Mesendoderm (in vitro differentiated cells): Measurements from ENCODE around the gene RNF222.

Experiments
- DNase-seq: peaks from one replicate; pipeline ENCODE4 v3.0.0; 2013
- H2AK5ac ChIP-seq: 2 replicates; pipeline ENCODE4 v1.6.1; 2013; ENCODE audit warnings: low read length, inconsistent platforms
- H2BK120ac ChIP-seq: 2 replicates; pipeline ENCODE4 v1.6.1; 2013; ENCODE audit warnings: low read depth, mild to moderate bottlenecking, low read length, moderate library complexity, mixed read lengths
- H2BK15ac ChIP-seq: replicated peaks from 2 replicates; pipeline ENCODE4 v1.6.1; 2013; ENCODE audit warnings: low read depth, mild to moderate bottlenecking, moderate library complexity
- H2BK5ac ChIP-seq: 2 replicates; pipeline ENCODE4 v1.6.1; 2013; ENCODE audit warnings: low read length, inconsistent platforms
- H3K18ac ChIP-seq: 2 replicates; pipeline ENCODE4 v1.6.1; 2013; ENCODE audit warnings: mild to moderate bottlenecking, low read length, mixed read lengths
- H3K23ac ChIP-seq: one replicate; pipeline ENCODE4 v1.6.1; 2013; ENCODE audit warnings: low read length
- H3K27ac ChIP-seq: 2 replicates; pipeline ENCODE4 v1.5.1; 2013; ENCODE audit warnings: low read depth, mild to moderate bottlenecking, inconsistent platforms, low read length, moderate library complexity
- H3K27me3 ChIP-seq: 2 replicates; pipeline ENCODE4 v1.6.1; 2013; ENCODE audit warnings: low read length, control low read depth, mild to moderate bottlenecking, inconsistent platforms; ENCODE audit not compliant: insufficient read depth, poor library complexity
- H3K36me3 ChIP-seq: 2 replicates; pipeline ENCODE4 v1.6.1; 2013; ENCODE audit warnings: low read length, inconsistent platforms; ENCODE audit not compliant: control insufficient read depth, insufficient read depth
- H3K4ac ChIP-seq: one replicate; pipeline ENCODE4 v1.6.1; 2013; ENCODE audit warnings: low read depth, mild to moderate bottlenecking, low read length, moderate library complexity
- H3K4me1 ChIP-seq: 2 replicates; pipeline ENCODE4 v1.6.1; 2013; ENCODE audit warnings: low read depth, low read length, inconsistent platforms; ENCODE audit not compliant: control insufficient read depth
- H3K4me2 ChIP-seq: 2 replicates; pipeline ENCODE4 v1.6.1; 2013; ENCODE audit warnings: low read length
- H3K4me3 ChIP-seq: 2 replicates; pipeline ENCODE4 v1.5.1; 2013; ENCODE audit warnings: mild to moderate bottlenecking, low read length
- H3K56ac ChIP-seq: one replicate; pipeline ENCODE4 v1.6.1; 2013; ENCODE audit warnings: low read length
- H3K79me1 ChIP-seq: 2 replicates; pipeline ENCODE4 v1.6.1; 2013; ENCODE audit warnings: low read length, inconsistent platforms
- H3K79me2 ChIP-seq: 2 replicates; pipeline ENCODE4 v1.6.1; 2013; ENCODE audit warnings: mild to moderate bottlenecking, low read length; ENCODE audit not compliant: control insufficient read depth, insufficient read depth
- H3K9ac ChIP-seq: 2 replicates; pipeline ENCODE4 v1.6.1; 2013; ENCODE audit warnings: low read length, inconsistent platforms
- H4K5ac ChIP-seq: one replicate; pipeline ENCODE4 v1.6.1; 2013; ENCODE audit warnings: low read length
- H4K8ac ChIP-seq: one replicate; pipeline ENCODE4 v1.6.1; 2013; ENCODE audit warnings: low read depth, mild to moderate bottlenecking, control low read depth, low read length, moderate library complexity
- WGBS: extraction: QIAGEN DNeasy Blood & Tissue Kit; methylation state at CpG from one replicate; pipeline ENCODE4 v1.1.7; 2013; ENCODE audit warnings: low lambda C conversion rate, missing lambda C conversion rate; ENCODE audit not compliant: insufficient coverage; ENCODE audit errors: extremely low coverage; 5-methylcytosine and 5-hydroxymethylcytosine counted together

Gene RNF222

DNA sequence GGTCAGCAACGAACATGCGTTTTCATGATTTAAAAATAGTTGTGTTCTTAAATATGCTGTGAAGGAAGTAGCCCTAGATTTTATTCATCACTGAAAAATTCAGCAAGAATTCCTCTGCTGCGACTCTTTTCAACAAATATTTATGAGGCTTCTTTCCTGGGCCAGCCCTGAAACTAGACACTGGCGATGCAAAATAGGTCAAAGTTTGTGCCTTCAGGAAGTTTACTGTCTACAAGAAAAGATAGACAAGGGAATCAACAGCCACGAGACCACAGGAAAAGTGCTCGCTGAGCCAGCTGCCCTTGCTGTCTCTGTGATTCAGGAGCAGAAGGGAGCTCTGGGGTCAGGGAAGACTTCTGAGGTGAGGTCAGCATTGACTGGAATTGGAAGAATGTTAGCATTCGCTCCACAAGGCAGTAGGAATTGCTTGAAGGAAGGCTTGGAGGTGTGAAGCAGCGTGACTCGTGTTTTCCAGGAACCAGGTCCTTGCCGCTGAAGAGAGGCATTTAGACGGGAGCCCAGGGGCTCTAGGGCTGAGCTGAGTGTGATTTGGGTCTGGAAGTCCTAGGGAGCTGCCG lies 12.7 kb downstream of the RNF222 start:
- no peaks in the 10 kb centered on the region for H3K27me3 ChIP-seq
- DNase-seq = peak; percentile 100
- no peak overlapping the region for H3K4me2 ChIP-seq
- no peak overlapping the region for H3K23ac ChIP-seq
- H3K9ac ChIP-seq = peak overlapping the region; percentile 53
- H3K36me3 ChIP-seq = peaks cover 9% of the 10 kb centered on the region
- no CpG with 5 or more reads among the region's 12 CpGs for WGBS
- H4K5ac ChIP-seq = peak overlapping the region; percentile 10
- H4K8ac ChIP-seq = no peak overlapping the region
- H3K27ac ChIP-seq = peak overlapping the region; percentile 36
- H2BK15ac ChIP-seq = no peak overlapping the region
- H3K79me1 ChIP-seq = peaks cover 4% of the 10 kb centered on the region
- peaks cover 10% of the 10 kb centered on the region for H3K4me1 ChIP-seq
- peak overlapping the region; percentile 66 for H2BK5ac ChIP-seq
- no peak overlapping the region for H3K18ac ChIP-seq
- H3K79me2 ChIP-seq = peaks cover 29% of the 10 kb centered on the region
- no peak overlapping the region for H3K4ac ChIP-seq
- no peak overlapping the region for H3K4me3 ChIP-seq
- no peak overlapping the region for H2BK120ac ChIP-seq
- peak overlapping the region; percentile 79 for H3K56ac ChIP-seq
- H2AK5ac ChIP-seq = peak overlapping the region; percentile 20

DNA sequence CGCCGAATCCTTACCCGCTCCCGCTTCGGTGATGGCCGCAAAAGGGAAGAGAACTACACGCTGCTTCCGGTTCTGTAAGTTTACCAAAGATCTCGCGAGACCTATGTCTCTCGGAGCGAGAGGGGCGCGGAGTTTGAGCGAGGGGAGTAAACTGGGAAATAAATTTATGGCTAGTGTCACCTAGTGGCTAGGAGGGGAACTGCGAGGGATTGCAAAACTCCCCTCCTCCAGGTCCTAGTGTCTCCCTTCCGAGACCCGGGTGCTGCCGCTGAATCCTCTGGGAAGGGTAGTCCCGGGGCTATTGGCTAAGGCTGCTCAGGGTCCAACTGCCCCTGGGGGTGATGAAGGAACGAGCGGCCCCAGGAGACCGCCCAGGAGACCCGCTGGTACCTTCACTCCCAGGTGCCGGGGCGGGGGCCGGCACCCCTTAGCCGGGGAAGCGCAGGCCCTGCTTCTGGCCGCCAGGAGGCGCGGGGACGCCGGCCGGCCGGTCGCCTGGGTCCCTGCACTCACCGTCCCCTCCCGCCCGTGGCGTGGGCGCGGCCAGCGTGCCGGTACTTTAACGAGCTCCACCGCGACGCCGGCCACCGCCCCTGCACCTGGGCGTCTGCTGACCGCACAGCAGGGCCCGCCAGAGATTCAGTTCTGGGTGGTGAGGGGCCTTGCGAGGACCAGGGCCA lies 14.3 kb downstream of the RNF222 start, which contains the start of gene RPL26:
TSS of gene RPL26 (minus strand) at position 51 of the 680 bp plus-strand sequence. CDS start 883 bp downstream, outside the sequence.
- peak within 1 kb of the TSS; percentile 94 for H3K9ac ChIP-seq
- H3K79me2 ChIP-seq = peaks cover 30% of the 10 kb centered on the region
- no CpG with 5 or more reads among the region's 55 CpGs for WGBS
- peak within 1 kb of the TSS; percentile 68 for H3K4me3 ChIP-seq
- peak within 1 kb of the TSS; percentile 56 for H3K4me2 ChIP-seq
- no peaks in the 10 kb centered on the region for H3K27me3 ChIP-seq
- H4K5ac ChIP-seq = peak within 1 kb of the TSS; percentile 50
- H4K8ac ChIP-seq = peak within 1 kb of the TSS; percentile 2
- H3K4me1 ChIP-seq = peaks cover 10% of the 10 kb centered on the region
- H3K4ac ChIP-seq = peak within 1 kb of the TSS; percentile 96
- peak; percentile 99 for DNase-seq
- H3K23ac ChIP-seq = peak within 1 kb of the TSS; percentile 92
- H3K36me3 ChIP-seq = peaks cover 9% of the 10 kb centered on the region
- H2AK5ac ChIP-seq = no peak within 1 kb of the TSS
- H2BK15ac ChIP-seq = no peak within 1 kb of the TSS
- peak within 1 kb of the TSS; percentile 52 for H2BK5ac ChIP-seq
- no peak within 1 kb of the TSS for H2BK120ac ChIP-seq
- H3K27ac ChIP-seq = peak within 1 kb of the TSS; percentile 77
- H3K79me1 ChIP-seq = peaks cover 4% of the 10 kb centered on the region
- peak within 1 kb of the TSS; percentile 96 for H3K56ac ChIP-seq
- peak within 1 kb of the TSS; percentile 88 for H3K18ac ChIP-seq

- Histone ChIP-seq H2BK15ac (no peak overlapping the region), H3K4me3 (peak overlapping the region; percentile 53), H3K79me2 (peaks cover 30% of the 10 kb centered on the region), H3K27me3 (no peaks in the 10 kb centered on the region), H3K18ac (peak overlapping the region; percentile 54), H3K23ac (peak overlapping the region; percentile 92), H3K27ac (peak overlapping the region; percentile 38), H2BK120ac (no peak overlapping the region), H2AK5ac (no peak overlapping the region), H4K8ac (no peak overlapping the region), H2BK5ac (no peak overlapping the region), H3K4ac (peak overlapping the region; percentile 74), H3K36me3 (peaks cover 9% of the 10 kb centered on the region), H3K4me1 (peaks cover 10% of the 10 kb centered on the region), H3K56ac (peak overlapping the region; percentile 79), H3K4me2 (peak overlapping the region; percentile 14), H3K9ac (peak overlapping the region; percentile 75), H3K79me1 (peaks cover 4% of the 10 kb centered on the region), H4K5ac (peak overlapping the region; percentile 50)
- no peak for DNase-seq
- WGBS = no CpG with 5 or more reads among the region's 15 CpGs
Measured at GRCh38 chr17:8382880-8383142, 14.8 kb downstream of the RNF222 start.

DNA sequence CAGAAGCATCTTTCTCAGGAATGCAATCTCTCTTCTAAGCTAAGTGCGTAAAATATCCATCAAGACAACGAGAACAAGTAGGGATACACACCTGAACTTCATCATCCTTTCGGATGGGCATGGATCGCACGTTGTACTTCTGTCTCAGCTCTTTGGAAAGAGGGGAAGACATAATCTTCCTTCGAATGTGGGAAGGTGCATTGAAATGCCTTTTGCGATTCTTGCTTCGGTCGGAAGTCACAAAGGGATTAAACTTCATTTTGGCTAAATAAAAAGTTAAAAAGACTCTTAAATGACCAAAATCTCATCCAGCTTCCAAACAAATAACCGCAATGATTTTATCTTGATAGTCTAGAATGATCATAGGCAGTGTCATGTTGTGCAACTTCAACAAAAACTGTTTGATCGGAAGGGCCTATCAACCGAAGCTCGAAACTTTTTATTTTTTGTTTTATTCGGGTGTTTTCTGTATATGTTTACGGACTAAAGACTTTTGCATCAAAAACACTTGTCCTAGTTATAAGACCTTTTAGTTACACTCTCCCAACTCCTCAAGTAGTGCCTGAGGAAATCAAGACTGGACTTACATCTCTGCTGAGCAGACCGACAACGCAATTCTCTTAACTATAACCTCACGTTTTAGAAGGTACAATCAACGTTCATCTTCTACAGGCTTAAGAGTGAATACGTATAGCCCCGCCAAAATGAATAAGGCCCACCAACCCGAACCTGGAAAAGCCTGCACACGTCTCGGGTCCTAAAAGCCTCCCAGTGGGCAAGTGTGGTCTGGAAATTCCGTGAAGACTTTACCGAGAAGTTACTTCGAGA lies 15.4 kb downstream of the RNF222 start:
- Histone ChIP-seq H4K5ac (peak overlapping the region; percentile 50), H3K79me2 (peaks cover 30% of the 10 kb centered on the region), H3K27ac (peak overlapping the region; percentile 38), H3K4ac (peak overlapping the region; percentile 74), H3K36me3 (peaks cover 9% of the 10 kb centered on the region), H3K4me2 (peak overlapping the region; percentile 27), H3K18ac (peak overlapping the region; percentile 54), H3K9ac (peak overlapping the region; percentile 75), H2AK5ac (no peak overlapping the region), H2BK120ac (no peak overlapping the region), H3K79me1 (peaks cover 4% of the 10 kb centered on the region), H3K56ac (peak overlapping the region; percentile 79), H3K27me3 (no peaks in the 10 kb centered on the region), H3K4me3 (peak overlapping the region; percentile 53), H4K8ac (no peak overlapping the region), H2BK15ac (no peak overlapping the region), H3K23ac (no peak overlapping the region), H3K4me1 (peaks cover 8% of the 10 kb centered on the region), H2BK5ac (no peak overlapping the region)
- no CpG with 5 or more reads among the region's 27 CpGs for WGBS
- no peak for DNase-seq

DNA sequence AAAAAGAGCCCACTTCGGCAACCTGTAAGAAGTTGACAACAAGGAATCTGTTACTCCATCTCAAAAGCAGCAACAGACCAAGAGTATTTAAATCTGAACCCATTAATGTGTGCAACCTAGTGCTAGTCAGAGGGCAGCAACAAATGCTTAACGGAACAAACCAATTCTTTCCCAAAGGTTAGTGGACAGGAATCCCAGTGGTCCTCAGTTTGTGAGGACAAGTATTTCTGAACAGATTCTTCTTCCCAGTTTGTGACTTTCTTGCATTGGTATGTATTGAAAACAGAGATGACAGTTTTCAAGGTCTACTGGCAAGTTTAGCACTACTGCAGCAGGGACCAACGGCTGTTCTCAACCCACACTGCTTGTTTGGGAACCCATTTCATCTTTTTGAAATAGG lies 17.6 kb downstream of the RNF222 start:
- WGBS = no CpG with 5 or more reads among the region's 3 CpGs
- H3K9ac ChIP-seq = peak overlapping the region; percentile 28
- peaks cover 4% of the 10 kb centered on the region for H3K79me1 ChIP-seq
- H3K36me3 ChIP-seq = peaks cover 9% of the 10 kb centered on the region
- no peak overlapping the region for H3K18ac ChIP-seq
- H2AK5ac ChIP-seq = no peak overlapping the region
- no peak overlapping the region for H4K5ac ChIP-seq
- H3K79me2 ChIP-seq = peaks cover 30% of the 10 kb centered on the region
- no peak overlapping the region for H2BK120ac ChIP-seq
- H3K56ac ChIP-seq = peak overlapping the region; percentile 51
- no peak overlapping the region for H2BK15ac ChIP-seq
- H3K4me3 ChIP-seq = no peak overlapping the region
- peaks cover 6% of the 10 kb centered on the region for H3K4me1 ChIP-seq
- H3K27ac ChIP-seq = no peak overlapping the region
- no peak for DNase-seq
- no peak overlapping the region for H3K4ac ChIP-seq
- H3K4me2 ChIP-seq = peak overlapping the region; percentile 19
- no peak overlapping the region for H3K23ac ChIP-seq
- no peaks in the 10 kb centered on the region for H3K27me3 ChIP-seq
- H4K8ac ChIP-seq = no peak overlapping the region
- no peak overlapping the region for H2BK5ac ChIP-seq
